Dermis blood vessel endothelial cell (primary cell): Measurements from ENCODE around the gene UGT1A7. TPM values are rescaled to one million over a fixed set of nuclear protein-coding genes. Genes with fewer than 3 reads are reported as not detected.
A peak's percentile ranks its signal among the peaks of the same experiment; 100 is the strongest.

ENCODE experiments used
- DNase-seq: peaks from one replicate; pipeline ENCODE4 v3.0.0; 2010
- total RNA-seq: library from RNA; depleted of rRNA; stranded (reverse); fragments of >200 nt; gene quantifications from 2 replicates; pipeline ENCODE4 v1.2.3, GENCODE V29; 2014

The UGT1A7 gene
- total RNA-seq, 1 donor from 2014 or later: not detected

GRCh38 chr2:233801357-233802131 is 119.8 kb downstream of the UGT1A7 start:
- DNase-seq: peak; percentile 25

GRCh38 chr2:233802132-233802815 is 120.6 kb downstream of the UGT1A7 start:
- no peak for DNase-seq

- DNase-seq: no peak
These were observed 121.7 kb downstream of the UGT1A7 start for GRCh38 chr2:233803292-233803911.

- DNase-seq: no peak
These were observed 122.3 kb downstream of the UGT1A7 start for GRCh38 chr2:233803994-233804393.

- no peak for DNase-seq
These were observed 125.6 kb downstream of the UGT1A7 start for GRCh38 chr2:233807215-233807865.

GRCh38 chr2:233807966-233808935 is 126.5 kb downstream of the UGT1A7 start:
- DNase-seq: no peak

- no peak for DNase-seq
These were observed 128.7 kb downstream of the UGT1A7 start for GRCh38 chr2:233810385-233810784.

- DNase-seq: no peak
These were observed 129.4 kb downstream of the UGT1A7 start for GRCh38 chr2:233811087-233811486.

- no peak for DNase-seq
These were observed 130.0 kb downstream of the UGT1A7 start for GRCh38 chr2:233811732-233812131.

- DNase-seq: no peak
These were observed 131.7 kb downstream of the UGT1A7 start for GRCh38 chr2:233813236-233814055.

GRCh38 chr2:233814056-233814835 is 132.5 kb downstream of the UGT1A7 start:
- DNase-seq: peak; percentile 12

- no peak for DNase-seq
These were observed 134.2 kb downstream of the UGT1A7 start for GRCh38 chr2:233815861-233816260.

- DNase-seq: no peak
These were observed 134.6 kb downstream of the UGT1A7 start for GRCh38 chr2:233816334-233816733.

- DNase-seq: no peak
These were observed 135.1 kb downstream of the UGT1A7 start for GRCh38 chr2:233816771-233817170.

GRCh38 chr2:233817361-233817911 is 135.7 kb downstream of the UGT1A7 start:
- no peak for DNase-seq

- DNase-seq: no peak
These were observed 136.4 kb downstream of the UGT1A7 start for GRCh38 chr2:233817995-233818638.

GRCh38 chr2:233818639-233819621 is 137.2 kb downstream of the UGT1A7 start:
- DNase-seq: no peak
